ENCODE measurements around the gene MORN1. TPM values are rescaled to one million over a fixed set of nuclear protein-coding genes. Genes with fewer than 3 reads are reported as not detected.
"Not testable (repeated sequence)": the region's sequence is repeated elsewhere in the genome, so short reads cannot be mapped to it uniquely, and the experiment has no call there.

MORN1 gene
- total RNA-seq, 1 donor from 2014 or later = 11.8 TPM

DNA sequence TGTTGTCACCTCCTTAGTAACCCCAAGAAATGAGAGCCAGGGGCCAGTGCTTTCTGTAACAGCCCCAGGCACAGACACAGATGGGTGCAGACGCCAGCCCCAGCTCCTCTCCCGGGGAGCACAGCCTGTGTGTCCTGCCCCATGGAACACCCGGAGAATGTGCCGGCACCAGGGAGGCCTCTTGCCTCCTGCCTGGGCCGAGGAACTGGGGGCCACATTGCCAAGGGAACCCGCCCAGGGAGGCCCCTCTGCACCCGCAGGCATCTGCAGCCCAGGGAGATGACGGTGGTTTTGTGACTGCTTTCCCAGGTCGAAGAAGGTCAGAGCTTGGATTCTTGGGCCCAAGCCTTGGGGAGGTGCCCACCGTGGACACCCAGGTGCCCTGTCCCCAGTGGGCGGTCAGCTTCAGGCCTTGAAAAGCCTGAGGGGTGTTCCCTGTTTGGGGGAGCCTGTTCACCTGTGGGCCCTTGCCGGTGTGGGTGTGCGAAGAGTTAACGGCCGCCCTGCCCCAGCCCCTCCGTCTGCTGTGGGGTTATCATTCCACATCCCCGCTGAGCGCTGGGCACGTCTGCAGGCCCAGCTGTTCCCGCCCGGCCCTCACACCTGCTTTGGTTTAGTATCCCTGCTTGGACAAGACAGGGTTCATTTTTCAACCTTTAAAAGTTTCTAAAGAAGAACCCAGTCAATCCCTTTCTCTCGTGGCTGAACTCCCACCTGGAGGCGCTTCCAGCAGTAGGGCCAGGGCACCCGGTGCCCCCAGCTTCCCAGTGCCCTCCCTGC, 62.5 kb downstream of the MORN1 start:
- H3K4me1 ChIP-seq = peaks cover 19% of the 10 kb centered on the region
- H3K27ac ChIP-seq = no peak overlapping the region
- DNase-seq (ENCODE audit: extremely low spot score in 2 of 2) = no peak
- no peak for TF ChIP-seq POLR2AphosphoS5 (IDR thresholded peaks at IDR 0.05; ENCODE audit: insufficient read depth in 1 of 2, low read depth in 1 of 2)
- TF ChIP-seq POLR2A (IDR thresholded peaks at IDR 0.05) = no peak
- TF ChIP-seq, protein P1, sequence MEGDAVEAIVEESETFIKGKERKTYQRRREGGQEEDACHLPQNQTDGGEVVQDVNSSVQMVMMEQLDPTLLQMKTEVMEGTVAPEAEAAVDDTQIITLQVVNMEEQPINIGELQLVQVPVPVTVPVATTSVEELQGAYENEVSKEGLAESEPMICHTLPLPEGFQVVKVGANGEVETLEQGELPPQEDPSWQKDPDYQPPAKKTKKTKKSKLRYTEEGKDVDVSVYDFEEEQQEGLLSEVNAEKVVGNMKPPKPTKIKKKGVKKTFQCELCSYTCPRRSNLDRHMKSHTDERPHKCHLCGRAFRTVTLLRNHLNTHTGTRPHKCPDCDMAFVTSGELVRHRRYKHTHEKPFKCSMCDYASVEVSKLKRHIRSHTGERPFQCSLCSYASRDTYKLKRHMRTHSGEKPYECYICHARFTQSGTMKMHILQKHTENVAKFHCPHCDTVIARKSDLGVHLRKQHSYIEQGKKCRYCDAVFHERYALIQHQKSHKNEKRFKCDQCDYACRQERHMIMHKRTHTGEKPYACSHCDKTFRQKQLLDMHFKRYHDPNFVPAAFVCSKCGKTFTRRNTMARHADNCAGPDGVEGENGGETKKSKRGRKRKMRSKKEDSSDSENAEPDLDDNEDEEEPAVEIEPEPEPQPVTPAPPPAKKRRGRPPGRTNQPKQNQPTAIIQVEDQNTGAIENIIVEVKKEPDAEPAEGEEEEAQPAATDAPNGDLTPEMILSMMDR (IDR thresholded peaks at IDR 0.05) = no peak
- intact Hi-C loops (cut with DNase I) = no loop called here
- H3K36me3 ChIP-seq = no peaks in the 10 kb centered on the region
- no peak overlapping the region for H3K4me3 ChIP-seq
- no peaks in the 10 kb centered on the region for H3K9me3 ChIP-seq
- H3K27me3 ChIP-seq = no peaks in the 10 kb centered on the region

DNA sequence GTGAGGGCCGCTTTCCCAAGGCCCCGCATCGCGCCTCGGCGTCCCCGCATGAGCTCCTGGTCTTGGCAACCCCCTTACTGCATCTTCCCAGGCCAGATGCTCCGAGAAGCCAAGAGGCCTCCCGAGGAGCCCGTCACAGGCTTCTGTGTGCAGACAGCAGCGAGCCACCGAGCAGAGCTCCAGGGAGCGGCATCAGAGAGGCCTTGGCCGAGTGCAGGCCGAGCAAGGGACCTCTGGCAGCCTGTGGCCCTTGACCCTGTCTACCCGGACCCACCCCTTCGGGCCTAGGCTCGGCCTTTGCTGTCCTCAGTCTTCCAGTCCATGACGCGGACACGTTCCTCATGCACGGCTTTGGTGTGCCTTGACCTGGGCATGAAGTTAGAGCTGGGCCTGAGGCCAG, 63.5 kb downstream of the MORN1 start:
- no peaks in the 10 kb centered on the region for H3K36me3 ChIP-seq
- no peak overlapping the region for H3K27ac ChIP-seq
- no peaks in the 10 kb centered on the region for H3K9me3 ChIP-seq
- peaks cover 21% of the 10 kb centered on the region for H3K4me1 ChIP-seq
- intact Hi-C loops (cut with DNase I) = no loop called here
- no peak for DNase-seq (ENCODE audit: extremely low spot score in 2 of 2)
- no peaks in the 10 kb centered on the region for H3K27me3 ChIP-seq
- no peak overlapping the region for H3K4me3 ChIP-seq
- TF ChIP-seq, protein P1 (IDR thresholded peaks at IDR 0.05) = no peak
- no peak for TF ChIP-seq POLR2AphosphoS5 (IDR thresholded peaks at IDR 0.05; ENCODE audit: insufficient read depth in 1 of 2, low read depth in 1 of 2)
- TF ChIP-seq POLR2A (IDR thresholded peaks at IDR 0.05) = no peak

DNA sequence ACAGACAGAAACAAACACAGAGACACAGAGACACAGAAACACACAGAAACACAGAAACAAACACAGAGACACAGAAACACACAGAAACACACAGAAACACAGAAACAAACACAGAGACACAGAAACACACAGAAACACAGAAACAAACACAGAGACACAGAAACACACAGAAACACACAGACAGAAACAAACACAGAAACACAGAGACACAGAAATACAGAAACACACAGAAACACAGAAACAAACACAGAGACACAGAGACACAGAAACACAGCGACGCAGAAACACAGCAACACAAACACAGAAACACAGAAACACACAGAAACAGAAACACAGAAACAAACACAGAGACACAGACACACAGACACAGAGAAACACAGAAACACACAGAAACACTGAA, 64.2 kb downstream of the MORN1 start:
- peaks cover 28% of the 10 kb centered on the region for H3K4me1 ChIP-seq
- H3K4me3 ChIP-seq; H3K9me3 ChIP-seq; H3K36me3 ChIP-seq; DNase-seq (ENCODE audit: extremely low spot score in 2 of 2); H3K27me3 ChIP-seq; H3K27ac ChIP-seq; intact Hi-C loops (cut with DNase I): not testable (repeated sequence)

DNA sequence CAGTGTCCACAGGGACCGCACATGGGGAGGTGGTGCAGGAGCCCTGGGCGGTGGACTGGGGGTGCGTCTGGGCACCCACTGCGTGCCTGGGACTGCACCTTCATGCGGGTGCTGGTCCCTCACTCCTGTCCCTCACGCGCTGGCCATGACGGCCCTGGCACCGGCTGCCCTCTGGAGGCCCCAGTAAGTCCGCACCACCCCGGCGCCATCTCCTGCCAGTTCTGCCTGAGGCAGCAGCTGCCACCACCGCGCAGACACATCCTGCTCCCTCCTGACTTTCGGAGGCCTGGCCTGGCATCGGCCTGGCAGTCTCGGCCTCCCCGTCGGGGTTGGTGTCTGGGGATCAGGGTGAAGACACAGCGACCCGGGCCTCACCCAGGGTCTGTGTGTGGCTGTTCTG, 64.8 kb downstream of the MORN1 start:
- no peak for DNase-seq (ENCODE audit: extremely low spot score in 2 of 2)
- Histone ChIP-seq H3K9me3 (no peaks in the 10 kb centered on the region), H3K27me3 (no peaks in the 10 kb centered on the region), H3K27ac (no peak overlapping the region), H3K4me3 (no peak overlapping the region), H3K4me1 (peaks cover 34% of the 10 kb centered on the region), H3K36me3 (no peaks in the 10 kb centered on the region)
- TF ChIP-seq POLR2AphosphoS5 (IDR thresholded peaks at IDR 0.05; ENCODE audit: insufficient read depth in 1 of 2, low read depth in 1 of 2) (no peak), POLR2A (IDR thresholded peaks at IDR 0.05) (no peak)
- TF ChIP-seq, protein P1 (IDR thresholded peaks at IDR 0.05) = no peak
- intact Hi-C loops (cut with DNase I) = no loop called here

DNA sequence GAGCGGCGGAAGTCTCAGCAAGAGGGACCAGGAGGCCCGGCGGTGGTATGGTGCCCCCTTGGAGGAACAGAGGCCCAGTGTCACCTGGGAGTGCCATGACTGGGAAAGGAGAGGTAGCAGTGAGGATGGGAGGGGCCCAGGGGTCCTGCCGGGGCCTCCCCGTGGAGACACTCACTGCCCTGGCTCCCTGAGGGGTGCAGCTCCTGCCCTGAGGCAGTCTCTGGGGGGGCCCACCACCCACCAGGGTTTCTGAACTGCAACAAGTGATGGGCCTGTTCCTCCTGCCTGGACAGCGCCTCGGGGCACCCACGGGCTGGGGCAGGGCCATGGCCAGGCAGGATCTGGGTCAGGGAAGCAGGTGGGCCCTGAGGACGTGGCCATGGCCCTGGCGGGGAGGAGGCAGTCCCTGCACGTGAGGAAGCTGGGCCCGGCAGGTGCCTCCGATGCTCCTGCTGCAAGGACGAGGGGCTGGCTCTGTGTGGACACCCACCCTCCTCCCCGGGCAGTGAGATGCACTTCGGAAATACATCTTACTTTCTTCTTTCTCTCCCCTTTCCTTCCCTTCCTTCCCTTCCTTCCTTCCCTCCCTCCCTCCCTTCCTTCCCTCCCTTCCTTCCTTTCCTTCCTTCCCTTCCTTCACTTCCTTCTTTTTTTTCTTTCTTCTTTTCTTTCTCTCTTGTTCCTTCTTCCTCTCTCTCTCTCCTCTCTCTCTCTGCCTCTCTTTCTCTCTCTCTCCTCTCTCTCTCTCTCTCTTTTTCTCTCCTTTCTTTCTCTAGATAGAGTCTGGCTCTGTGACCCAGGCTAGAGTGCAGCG, 66.6 kb downstream of the MORN1 start:
- Histone ChIP-seq H3K4me1 (peaks cover 34% of the 10 kb centered on the region), H3K27me3 (no peaks in the 10 kb centered on the region), H3K36me3 (no peaks in the 10 kb centered on the region), H3K27ac (no peak overlapping the region), H3K4me3 (no peak overlapping the region), H3K9me3 (no peaks in the 10 kb centered on the region)
- intact Hi-C loops (cut with DNase I) = no loop called here
- TF ChIP-seq POLR2A (IDR thresholded peaks at IDR 0.05) = no peak
- TF ChIP-seq POLR2AphosphoS5 (IDR thresholded peaks at IDR 0.05; ENCODE audit: insufficient read depth in 1 of 2, low read depth in 1 of 2) = no peak
- TF ChIP-seq, protein P1 (IDR thresholded peaks at IDR 0.05) = no peak
- DNase-seq (ENCODE audit: extremely low spot score in 2 of 2) = no peak
